GM12878 (cell line): ENCODE data around the gene HP1BP3. TPM values are rescaled to one million over a fixed set of nuclear protein-coding genes. Genes with fewer than 3 reads are reported as not detected.

ENCODE experiments used
- ATF3 ChIP-seq: IDR thresholded peaks from 2 replicates; pipeline ENCODE4 v1.6.1; 2011; ENCODE audit warnings: low read depth, mild to moderate bottlenecking, low read length, moderate library complexity, borderline replicate concordance; ENCODE audit errors: extremely low read depth
- BHLHE40 ChIP-seq, 2 experiments: fragments of 450-650 bp in 1 of 2; IDR thresholded peaks; 2 replicates each; pipeline ENCODE4 v1.6.1; 2011 to 2017; ENCODE audit warnings: low read depth in 2 of 2, borderline replicate concordance in 1 of 2, improper control_type of control experiment in 1 of 2, low read length in 1 of 2, mild to moderate bottlenecking in 1 of 2
- BMI1 ChIP-seq: fragments of 450-650 bp; IDR thresholded peaks from 2 replicates; pipeline ENCODE4 v1.6.1; 2016; ENCODE audit warnings: mild to moderate bottlenecking, moderate library complexity, borderline replicate concordance
- CEBPZ ChIP-seq: fragments of 150-350 bp; IDR thresholded peaks from 2 replicates; pipeline ENCODE4 v1.6.1; 2016; ENCODE audit warnings: low read depth, low read length
- E2F8 ChIP-seq: fragments of 450-650 bp; IDR thresholded peaks from 2 replicates; pipeline ENCODE4 v1.6.1; 2018; ENCODE audit warnings: mild to moderate bottlenecking, low read depth, moderate library complexity; ENCODE audit not compliant: partially characterized antibody
- ESRRA ChIP-seq: IDR thresholded peaks from 2 replicates; pipeline ENCODE4 v1.6.1; 2012; ENCODE audit warnings: mild to moderate bottlenecking, low read length, improper control_type of control experiment
- FOXK2 ChIP-seq: fragments of 450-650 bp; IDR thresholded peaks from 2 replicates; pipeline ENCODE4 v1.6.1; 2017; ENCODE audit warnings: mild to moderate bottlenecking, moderate library complexity
- FOXM1 ChIP-seq: IDR thresholded peaks from 2 replicates; pipeline ENCODE4 v1.6.1; 2012; ENCODE audit warnings: low read depth, mild to moderate bottlenecking, inconsistent platforms, low read length, moderate library complexity
- GATAD2B ChIP-seq: fragments of 450-650 bp; conservative IDR thresholded peaks from 2 replicates; pipeline ENCODE4 v1.6.1; 2017; ENCODE audit warnings: low read depth, mild to moderate bottlenecking, moderate library complexity
- HDAC6 ChIP-seq: fragments of 200-600 bp; sonication (generic); IDR thresholded peaks from one replicate; pipeline ENCODE4 v1.8.0; 2017; ENCODE audit warnings: antibody characterized with exemption; ENCODE audit not compliant: unreplicated experiment
- HDGF ChIP-seq: fragments of 450-650 bp; IDR thresholded peaks from 2 replicates; pipeline ENCODE4 v1.6.1; 2016; ENCODE audit warnings: antibody characterized with exemption
- KLF5 ChIP-seq: fragments of 450-650 bp; IDR thresholded peaks from 2 replicates; pipeline ENCODE4 v1.6.1; 2014; ENCODE audit warnings: mild to moderate bottlenecking; ENCODE audit not compliant: partially characterized antibody
- NRF1 ChIP-seq: conservative IDR thresholded peaks from 2 replicates; pipeline ENCODE4 v1.6.1; 2011; ENCODE audit warnings: mild to moderate bottlenecking, low read depth, low read length, improper control_type of control experiment
- RBBP5 ChIP-seq: fragments of 200-600 bp; sonication (generic); conservative IDR thresholded peaks from 2 replicates; pipeline ENCODE4 v1.6.1; 2016
- RFX5 ChIP-seq: IDR thresholded peaks from 2 replicates; pipeline ENCODE4 v1.6.1; 2011; ENCODE audit warnings: low read depth, low read length, improper control_type of control experiment
- SIN3A ChIP-seq: IDR thresholded peaks from 2 replicates; pipeline ENCODE4 v1.6.1; 2012; ENCODE audit warnings: low read depth, low read length, improper control_type of control experiment
- SREBF1 ChIP-seq: IDR thresholded peaks from 2 replicates; pipeline ENCODE4 v1.6.1; 2012; ENCODE audit warnings: mild to moderate bottlenecking, low read length
- ZNF592 ChIP-seq: fragments of 450-650 bp; IDR thresholded peaks from 2 replicates; pipeline ENCODE4 v1.6.1; 2017; ENCODE audit warnings: mild to moderate bottlenecking, moderate library complexity
- polyA plus RNA-seq, 11 experiments: library from polyadenylated mRNA; depleted of rRNA in 4 of 11; unstranded in 6 of 11; stranded (reverse) in 5 of 11; fragments of >200 nt; fragmentation: Nextera tagmentation in 4 of 11; fragmentation: Illumina TruSeq in 1 of 11; extraction: Ambion mirVana in 4 of 11; extraction: Trizol in 1 of 11; gene quantifications; 1 replicate in 1 of 11; 2 replicates in 10 of 11; pipeline versions ENCODE4 v1.2.1 to v1.2.3, GENCODE V29; 2011 to 2016; ENCODE audit warnings: inconsistent platforms in 2 of 11, missing spikeins in 2 of 11, low read depth in 1 of 11
- total RNA-seq, 4 experiments: library from RNA; depleted of rRNA in 3 of 4; stranded (reverse); fragments of >200 nt in 3 of 4; fragmentation: Illumina TruSeq in 1 of 4; extraction: Trizol in 1 of 4; gene quantifications; 2 replicates each; pipeline versions ENCODE4 v1.2.1 to v1.2.3, GENCODE V29; 2013 to 2021

The HP1BP3 gene
- total and polyA plus RNA-seq, 10 of the 15 experiments (the other 5 are each of a cell fraction or from before 2014, with no cell fraction given), result 32.6 to 188 (median 133) TPM

- TF ChIP-seq SREBF1 (no peak), RFX5 (no peak), RBBP5 (no peak), FOXM1 (no peak), ATF3 (no peak), E2F8 (no peak), BMI1 (no peak), HDAC6 (no peak), FOXK2 (no peak), KLF5 (no peak), CEBPZ (no peak), ESRRA (no peak), BHLHE40 (IDR thresholded peaks at IDR 0.05; ENCODE audit: borderline replicate concordance in 1 of 2, low read depth in 2 of 2, low read length in 1 of 2) (peak; percentile 92), HDGF (no peak), GATAD2B (no peak), SIN3A (no peak), ZNF592 (no peak), NRF1 (no peak)
These were observed 54.3 kb downstream of the HP1BP3 start, which contains the start of gene SH2D5 (continued) for GRCh38 chr1:20732588-20733359.
